Sigmoid colon (tissue), 4 donors: ENCODE measurements around the gene NCAPD3.

ENCODE experiments used
- CTCF ChIP-seq, 4 experiments: fragments of 450-650 bp in 3 of 4; fragments of 200-600 bp in 1 of 4; IDR thresholded peaks; one replicate each; pipeline ENCODE4 v1.5.1; 2016 to 2019; ENCODE audit warnings: antibody characterized with exemption in 4 of 4, mild to moderate bottlenecking in 3 of 4, moderate library complexity in 2 of 4
- EP300 ChIP-seq, 4 donors: sonication (generic); formaldehyde crosslinking; IDR thresholded peaks; one replicate each; pipeline ENCODE4 v1.6.1; 2017; ENCODE audit warnings: antibody characterized with exemption in 4 of 4
- POLR2A ChIP-seq, 2 donors: fragments of 450-650 bp; IDR thresholded peaks; one replicate each; pipeline ENCODE4 v1.6.1; 2016; ENCODE audit warnings: antibody characterized with exemption in 2 of 2, mild to moderate bottlenecking in 2 of 2, moderate library complexity in 2 of 2
- POLR2AphosphoS5 ChIP-seq, 4 donors: sonication (generic); formaldehyde crosslinking; IDR thresholded peaks; one replicate each; pipeline ENCODE4 v1.6.1; 2017; ENCODE audit warnings: antibody characterized with exemption in 4 of 4

DNA sequence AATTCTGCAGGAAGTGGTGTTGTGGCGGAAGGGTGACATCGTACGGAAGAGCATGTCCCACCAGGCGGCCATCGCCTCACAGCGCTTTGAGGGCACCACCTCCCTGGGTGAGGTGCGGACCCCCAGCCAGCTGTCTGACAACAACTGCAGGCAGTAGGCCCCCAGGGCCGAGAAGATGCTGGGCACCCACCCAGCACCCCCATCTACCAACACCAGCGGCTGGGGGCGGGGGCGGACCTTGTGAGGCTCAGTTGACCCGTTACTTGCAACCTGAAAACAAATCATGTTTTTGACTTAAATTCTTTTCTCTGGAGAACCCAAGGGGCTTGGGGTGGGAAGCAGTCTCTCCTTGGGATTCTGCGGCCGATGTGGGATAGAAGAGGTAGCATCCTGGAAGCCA lies 21.7 kb upstream of the NCAPD3 start:
- TF ChIP-seq CTCF (IDR thresholded peaks at IDR 0.05) (no peak), POLR2A (IDR thresholded peaks at IDR 0.05) (no peak), EP300 (IDR thresholded peaks at IDR 0.05) (no peak), POLR2AphosphoS5 (IDR thresholded peaks at IDR 0.05) (no peak)
